CD4-positive, alpha-beta memory T cell (primary cell): ENCODE measurements around the gene EPB41. TPM values are rescaled to one million over a fixed set of nuclear protein-coding genes. Genes with fewer than 3 reads are reported as not detected.
"Not testable (repeated sequence)": the region's sequence is repeated elsewhere in the genome, so short reads cannot be mapped to it uniquely, and the experiment has no call there.

Experiments
- CTCF ChIA-PET: fragments of 350-600 bp; sonication (Branson Sonifier 250); formaldehyde crosslinking; loops from one replicate; lab custom pipeline; 2021; ENCODE audit warnings: inconsistent platforms; ENCODE audit not compliant: partially characterized antibody; lab: Charles Lee
- POLR2A ChIA-PET: fragments of 350-600 bp; sonication (Branson Sonifier 250); formaldehyde crosslinking; loops from one replicate; lab custom pipeline; 2021; ENCODE audit not compliant: partially characterized antibody; lab: Charles Lee
- DNase-seq, 5 donors: peaks; one replicate each; pipeline versions ENCODE4 v3.0.0 to v3.0.0-alpha.2; 2020 to 2022; ENCODE audit warnings: mixed read lengths in 1 of 5
- H3K27ac ChIP-seq: one replicate; pipeline ENCODE4 v1.7.0; 2013; ENCODE audit warnings: low read depth, low read length
- H3K27me3 ChIP-seq: 2 replicates; pipeline ENCODE4 v1.7.0; 2013; ENCODE audit warnings: mild to moderate bottlenecking, low read length, moderate library complexity; ENCODE audit not compliant: insufficient read depth
- H3K36me3 ChIP-seq: 2 replicates; pipeline ENCODE4 v1.7.0; 2013; ENCODE audit warnings: mild to moderate bottlenecking, low read length, moderate library complexity; ENCODE audit not compliant: insufficient read depth
- H3K4me1 ChIP-seq: 2 replicates; pipeline ENCODE4 v1.7.0; 2013; ENCODE audit warnings: mild to moderate bottlenecking, low read length, moderate library complexity; ENCODE audit not compliant: insufficient read depth
- H3K4me3 ChIP-seq, 2 donors: one replicate each; pipeline ENCODE4 v1.7.0; 2013; ENCODE audit warnings: low read length in 2 of 2, mild to moderate bottlenecking in 1 of 2
- H3K9me3 ChIP-seq, 2 donors: one replicate each; pipeline ENCODE4 v1.7.0; 2013; ENCODE audit warnings: low read length in 2 of 2, control low read depth in 1 of 2; ENCODE audit not compliant: control insufficient read depth in 1 of 2
- H3K27ac Mint-ChIP-seq, 7 donors: one replicate each; pipeline ENCODE4 v1.8.0; 2020 to 2021; ENCODE audit warnings: mixed read lengths in 7 of 7, mild to moderate bottlenecking in 6 of 7, inconsistent platforms in 3 of 7, moderate library complexity in 3 of 7
- H3K27me3 Mint-ChIP-seq, 2 donors: one replicate each; pipeline ENCODE4 v1.8.0; 2020 to 2021; ENCODE audit warnings: mixed read lengths in 2 of 2
- H3K36me3 Mint-ChIP-seq, 2 donors: one replicate each; pipeline ENCODE4 v1.8.0; 2020 to 2021; ENCODE audit warnings: mixed read lengths in 2 of 2, inconsistent platforms in 1 of 2, mild to moderate bottlenecking in 1 of 2
- H3K4me1 Mint-ChIP-seq, 4 donors: one replicate each; pipeline ENCODE4 v1.8.0; 2020 to 2021; ENCODE audit warnings: mixed read lengths in 4 of 4, mild to moderate bottlenecking in 1 of 4
- H3K4me3 Mint-ChIP-seq, 8 donors: one replicate each; pipeline ENCODE4 v1.8.0; 2020 to 2021; ENCODE audit warnings: mixed read lengths in 8 of 8, mild to moderate bottlenecking in 7 of 8, moderate library complexity in 6 of 8, inconsistent platforms in 3 of 8
- H3K9me3 Mint-ChIP-seq, 8 donors: one replicate each; pipeline ENCODE4 v1.8.0; 2020 to 2021; ENCODE audit warnings: mixed read lengths in 8 of 8, mild to moderate bottlenecking in 5 of 8, inconsistent platforms in 3 of 8, moderate library complexity in 1 of 8
- intact Hi-C: fragments of 100-400 bp; cut with micrococcal nuclease; formaldehyde crosslinking; loops from one replicate; pipeline ENCODE4 v1.15.1; 2023
- polyA plus RNA-seq, 2 donors: library from polyadenylated mRNA; unstranded; fragments of 300-500 nt; fragmentation: Illumina TruSeq; gene quantifications; one replicate each; pipeline ENCODE4 v1.2.3, GENCODE V29; 2021
- total RNA-seq, 2 experiments: library from RNA; stranded (reverse); gene quantifications; one replicate each; pipeline ENCODE4 v1.2.3, GENCODE V29; 2021

The EPB41 gene
- total and polyA plus RNA-seq, 4 experiments from 2014 or later = 56.1 to 321 (median 213) TPM

DNA sequence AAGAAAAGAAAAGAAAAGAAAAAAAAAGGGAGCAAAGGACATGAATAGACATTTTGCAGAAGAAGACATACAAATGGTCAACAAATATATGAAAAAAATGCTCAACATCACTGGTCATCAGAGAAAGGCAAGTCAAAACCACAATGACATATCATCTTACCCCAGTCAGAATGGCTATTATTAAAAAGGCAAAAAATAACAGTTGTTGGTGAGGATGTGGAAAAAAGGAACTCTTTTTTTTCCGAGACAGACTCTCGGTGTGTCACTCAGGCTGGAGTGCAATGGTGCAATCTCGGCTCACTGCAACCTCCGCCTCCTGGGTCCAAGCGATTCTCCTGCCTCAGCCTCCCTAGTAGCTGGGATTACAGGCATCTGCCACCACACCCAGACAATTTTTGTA, 39.2 kb upstream of the EPB41 start:
- POLR2A ChIA-PET = interaction anchor here (1.0 to 3.4 kb wide), 3 partner anchors 90 to 232 kb away, joined by 3 to 22 read pairs (median 6); partner anchors contain the start of genes RNU11 and TAF12
- H3K27me3 Mint-ChIP-seq, H3K27ac ChIP-seq, H3K4me3 ChIP-seq, H3K4me1 Mint-ChIP-seq, intact Hi-C loops, H3K27ac Mint-ChIP-seq, H3K4me1 ChIP-seq, DNase-seq, H3K36me3 ChIP-seq, H3K27me3 ChIP-seq, H3K9me3 Mint-ChIP-seq, H3K4me3 Mint-ChIP-seq, H3K9me3 ChIP-seq, H3K36me3 Mint-ChIP-seq: not testable (repeated sequence)
- CTCF ChIA-PET = interaction anchor here (0.6 to 13.0 kb wide), 14 partner anchors 8 to 784 kb away, joined by 3 to 294 read pairs (median 12); no protein-coding TSS in a partner anchor

DNA sequence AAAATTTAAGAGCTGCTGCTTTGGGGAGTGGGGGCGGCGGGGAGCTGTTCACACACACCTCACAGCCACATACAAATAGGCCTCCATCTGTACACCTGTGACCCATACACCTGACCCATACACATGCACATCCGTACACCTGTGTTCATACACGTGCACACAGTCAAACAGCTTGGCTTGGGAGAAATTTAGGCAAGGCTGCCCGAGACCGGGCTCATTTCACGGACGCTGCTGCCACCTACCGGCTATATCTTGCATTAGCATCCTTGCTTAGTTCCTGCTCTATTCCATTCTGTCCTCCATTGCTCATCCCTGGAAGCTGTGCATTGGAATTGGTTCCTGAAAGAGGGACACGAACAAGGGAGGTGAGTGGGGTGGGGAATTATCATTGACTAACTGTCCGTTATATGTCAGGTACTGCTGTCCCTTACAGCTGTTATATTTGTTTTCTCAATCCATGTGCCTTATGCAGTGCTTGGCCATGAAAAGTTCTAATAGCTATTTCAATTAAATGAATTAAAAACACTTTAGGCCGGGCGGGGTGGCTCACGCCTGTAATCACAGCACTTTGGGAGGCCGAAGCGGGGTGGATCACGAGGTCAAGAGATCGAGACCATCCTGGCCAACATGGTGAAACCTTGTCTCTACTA, 37.1 kb upstream of the EPB41 start:
- Mint-ChIP-seq H3K27ac (peak overlapping the region in 3 of 7 donors; percentile 32 to 57 (median 42)), H3K9me3 (no peaks in the 10 kb centered on the region), H3K4me3 (no peak overlapping the region), H3K27me3 (peaks cover 1 to 7% of the 10 kb centered on the region in 2 donors), H3K36me3 (no peaks in the 10 kb centered on the region), H3K4me1 (peaks cover 6 to 10% (median 7%) of the 10 kb centered on the region in 4 donors)
- POLR2A ChIA-PET = interaction anchor here (0.5 to 3.4 kb wide), 14 partner anchors 86 to 518 kb away, joined by 3 to 22 read pairs (median 3); partner anchors contain the start of genes RCC1, RNU11, TAF12 and YTHDF2
- CTCF ChIA-PET = interaction anchor here (0.5 to 13.0 kb wide), 74 partner anchors 9 to 1208 kb away, joined by 3 to 294 read pairs (median 4); partner anchors contain the start of genes EPB41, MED18, PHACTR4 and SRSF4
- no peaks in the 10 kb centered on the region for H3K27me3 ChIP-seq
- H3K4me1 ChIP-seq = peaks cover 5% of the 10 kb centered on the region
- H3K9me3 ChIP-seq = no peaks in the 10 kb centered on the region
- peak; percentile 68 to 75 (median 71) for DNase-seq
- H3K4me3 ChIP-seq = no peak overlapping the region
- intact Hi-C loops = loop anchor here (1.0 to 2.0 kb wide), 6 partner anchors 92 to 786 kb away; partner anchors contain the start of genes RNU11 and TAF12
- no peaks in the 10 kb centered on the region for H3K36me3 ChIP-seq
- no peak overlapping the region for H3K27ac ChIP-seq

- ChIA-PET CTCF (interaction anchor here (1.0 to 13.0 kb wide), 10 partner anchors 94 to 519 kb away, joined by 3 to 294 read pairs (median 13); no protein-coding TSS in a partner anchor), POLR2A (interaction anchor here (0.8 kb wide), 1 partner anchor 297 kb away, joined by 3 read pairs; no protein-coding TSS in a partner anchor)
- H3K4me1 ChIP-seq = peaks cover 11% of the 10 kb centered on the region
- no peaks in the 10 kb centered on the region for H3K27me3 ChIP-seq
- intact Hi-C loops = no loop called here
- no peaks in the 10 kb centered on the region for H3K36me3 ChIP-seq
- Mint-ChIP-seq H3K4me1 (peaks cover 11 to 17% (median 13%) of the 10 kb centered on the region in 4 donors), H3K36me3 (no peaks in the 10 kb centered on the region), H3K27ac (peak overlapping the region in 1 of 7 donors; percentile 70), H3K4me3 (no peak overlapping the region), H3K27me3 (peaks cover 1 to 5% of the 10 kb centered on the region in 2 donors), H3K9me3 (no peaks in the 10 kb centered on the region)
- no peak overlapping the region for H3K27ac ChIP-seq
- no peak overlapping the region for H3K4me3 ChIP-seq
- DNase-seq = no peak
- no peaks in the 10 kb centered on the region for H3K9me3 ChIP-seq
Observed at GRCh38 chr1:28878796-28879195, 35.6 kb upstream of the EPB41 start.

DNA sequence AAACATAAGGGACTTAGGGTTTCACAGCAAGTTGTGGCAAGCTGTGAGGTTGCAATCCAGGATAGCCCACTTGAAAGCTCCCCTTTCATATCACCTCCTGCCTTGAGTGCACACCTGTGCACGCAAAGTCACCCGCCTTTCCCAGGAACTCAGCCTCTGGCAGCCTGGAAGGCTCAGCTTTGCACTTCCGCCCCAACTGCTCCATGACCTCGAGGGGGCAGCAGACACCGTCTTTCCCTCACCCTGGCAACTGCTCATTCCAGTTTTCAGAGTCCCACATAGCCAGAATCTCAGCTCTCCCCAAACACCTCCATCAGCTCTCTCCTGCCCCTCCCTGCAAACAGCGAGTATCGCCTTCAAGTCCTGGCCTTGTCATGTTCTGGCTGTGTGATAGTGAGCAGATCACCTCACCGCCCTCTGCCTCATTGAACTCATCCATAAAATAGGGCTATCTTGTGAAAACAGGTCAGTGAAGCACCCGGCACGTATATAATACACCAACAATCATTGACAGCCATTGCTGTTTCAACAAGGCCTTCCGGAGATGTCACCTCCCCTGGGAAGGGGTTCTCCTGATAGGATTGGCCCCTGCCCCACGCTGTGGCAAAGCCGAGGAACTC, 32.2 kb upstream of the EPB41 start:
- Histone ChIP-seq H3K36me3 (no peaks in the 10 kb centered on the region), H3K27ac (no peak overlapping the region), H3K4me3 (no peak overlapping the region), H3K4me1 (peaks cover 41% of the 10 kb centered on the region), H3K9me3 (no peaks in the 10 kb centered on the region), H3K27me3 (no peaks in the 10 kb centered on the region)
- intact Hi-C loops = loop anchor here (1.0 kb wide), 3 partner anchors 152 to 321 kb away; no protein-coding TSS in a partner anchor
- ChIA-PET POLR2A (interaction anchor here (0.6 to 2.4 kb wide), 7 partner anchors 33 to 315 kb away, joined by 3 to 24 read pairs (median 4); partner anchors contain the start of genes EPB41 and SRSF4), CTCF (interaction anchor here (0.6 to 13.0 kb wide), 38 partner anchors 9 to 633 kb away, joined by 3 to 294 read pairs (median 5); partner anchors contain the start of genes SRSF4 and TMEM200B)
- peak; percentile 70 to 79 (median 73) for DNase-seq
- H3K4me1 Mint-ChIP-seq = peaks cover 33 to 45% (median 38%) of the 10 kb centered on the region in 4 donors
- H3K27me3 Mint-ChIP-seq = peaks cover 0 to 5% of the 10 kb centered on the region in 2 donors
- peak overlapping the region in 2 of 8 donors; percentile 26 to 36 for H3K4me3 Mint-ChIP-seq
- H3K27ac Mint-ChIP-seq = peak overlapping the region in 4 of 7 donors; percentile 6 to 78 (median 62)
- peaks cover 0 to 5% of the 10 kb centered on the region in 2 donors for H3K36me3 Mint-ChIP-seq
- peaks cover 0 to 5% (median 0%) of the 10 kb centered on the region in 8 donors for H3K9me3 Mint-ChIP-seq

GRCh38 chr1:28883242-28883616, 31.1 kb upstream of the EPB41 start:
- Histone ChIP-seq H3K4me1 (peaks cover 47% of the 10 kb centered on the region), H3K9me3 (no peaks in the 10 kb centered on the region), H3K27ac (no peak overlapping the region), H3K27me3 (no peaks in the 10 kb centered on the region), H3K36me3 (no peaks in the 10 kb centered on the region), H3K4me3 (no peak overlapping the region)
- Mint-ChIP-seq H3K4me3 (no peak overlapping the region), H3K27ac (peak overlapping the region in 1 of 7 donors; percentile 53), H3K4me1 (peaks cover 36 to 51% (median 43%) of the 10 kb centered on the region in 4 donors), H3K27me3 (peaks cover 0 to 4% of the 10 kb centered on the region in 2 donors), H3K9me3 (peaks cover 0 to 5% (median 0%) of the 10 kb centered on the region in 8 donors), H3K36me3 (peaks cover 0 to 7% of the 10 kb centered on the region in 2 donors)
- intact Hi-C loops = no loop called here
- POLR2A ChIA-PET = interaction anchor here (1.0 to 2.8 kb wide), 2 partner anchors 53 to 299 kb away, joined by 3 to 19 read pairs; partner anchors contain the start of gene SRSF4
- DNase-seq = no peak
- CTCF ChIA-PET = interaction anchor here (0.7 to 13.0 kb wide), 11 partner anchors 98 to 907 kb away, joined by 3 to 294 read pairs (median 5); no protein-coding TSS in a partner anchor

DNA sequence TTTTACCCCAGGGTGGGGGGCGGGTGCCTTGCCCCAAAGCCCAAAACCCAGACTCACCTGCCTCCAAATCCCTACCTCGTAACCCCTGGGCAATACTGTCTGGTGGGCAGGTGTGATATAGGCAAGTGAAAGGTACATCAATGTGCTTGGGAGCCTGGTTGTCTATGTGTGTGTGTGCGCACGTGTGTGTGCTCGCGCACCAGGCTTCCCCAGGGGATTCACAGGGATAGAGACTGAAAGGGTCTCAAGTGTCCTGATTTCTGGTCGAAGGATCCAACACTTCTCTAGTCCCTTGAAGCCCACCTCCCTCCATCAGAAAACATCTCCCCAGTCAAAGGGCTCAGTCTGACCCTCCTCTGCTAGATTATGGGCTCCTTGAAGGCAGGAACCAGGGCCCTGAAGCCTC, 28.9 kb upstream of the EPB41 start:
- DNase-seq = peak in 1 of 5 donors; percentile 50
- ChIA-PET CTCF (interaction anchor here (0.6 to 13.0 kb wide), 15 partner anchors 8 to 398 kb away, joined by 3 to 294 read pairs (median 7); partner anchors contain the start of genes EPB41 and SRSF4), POLR2A (interaction anchor here (0.6 to 2.9 kb wide), 25 partner anchors 12 to 639 kb away, joined by 3 to 33 read pairs (median 4); partner anchors contain the start of genes EPB41, MED18, RCC1 and SRSF4)
- peaks cover 58% of the 10 kb centered on the region for H3K4me1 ChIP-seq
- peak overlapping the region; percentile 94 to 100 (median 98) for H3K27ac Mint-ChIP-seq
- H3K4me1 Mint-ChIP-seq = peaks cover 45 to 66% (median 57%) of the 10 kb centered on the region in 4 donors
- H3K9me3 Mint-ChIP-seq = peaks cover 0 to 5% (median 0%) of the 10 kb centered on the region in 8 donors
- H3K36me3 Mint-ChIP-seq = peaks cover 0 to 7% of the 10 kb centered on the region in 2 donors
- peaks cover 0 to 4% of the 10 kb centered on the region in 2 donors for H3K27me3 Mint-ChIP-seq
- no peak overlapping the region for H3K4me3 ChIP-seq
- H3K27ac ChIP-seq = peak overlapping the region; percentile 48
- intact Hi-C loops = loop anchor here (1.0 to 5.0 kb wide), 5 partner anchors 41 to 378 kb away; partner anchors contain the start of genes RCC1, SRSF4 and YTHDF2
- no peaks in the 10 kb centered on the region for H3K36me3 ChIP-seq
- peak overlapping the region in 4 of 8 donors; percentile 3 to 96 (median 36) for H3K4me3 Mint-ChIP-seq
- no peaks in the 10 kb centered on the region for H3K9me3 ChIP-seq
- H3K27me3 ChIP-seq = no peaks in the 10 kb centered on the region
